Thyroid gland (tissue), 4 donors: ENCODE data around the gene PRR12. TPM values are rescaled to one million over a fixed set of nuclear protein-coding genes. Genes with fewer than 3 reads are reported as not detected.

Experiments
- DNase-seq, 2 donors: peaks; one replicate each; pipeline ENCODE4 v3.0.0-alpha.2; 2019
- H3K27ac ChIP-seq, 3 donors: fragments of 200-600 bp; sonication (generic); 1 replicate in 2 of 3; 2 replicates in 1 of 3; pipeline ENCODE4 v1.5.1; 2016 to 2019; ENCODE audit warnings: mild to moderate bottlenecking in 1 of 3, moderate library complexity in 1 of 3
- H3K27me3 ChIP-seq: fragments of 200-600 bp; sonication (generic); one replicate; pipeline ENCODE4 v1.5.1; 2019
- H3K36me3 ChIP-seq, 2 donors: fragments of 200-600 bp; sonication (generic); one replicate each; pipeline ENCODE4 v1.5.1; 2016 to 2019
- H3K4me1 ChIP-seq, 2 donors: fragments of 200-600 bp; sonication (generic); one replicate each; pipeline ENCODE4 v1.5.1; 2017 to 2019
- H3K4me3 ChIP-seq, 3 donors: fragments of 200-600 bp; sonication (generic); replicated peaks in 1 of 3; 1 replicate in 2 of 3; 2 replicates in 1 of 3; pipeline ENCODE4 v1.5.1; 2016; ENCODE audit warnings: mild to moderate bottlenecking in 1 of 3
- H3K9me3 ChIP-seq: fragments of 200-600 bp; sonication (generic); one replicate; pipeline ENCODE4 v1.5.1; 2017
- POLR2A ChIP-seq, 2 donors: fragments of 450-650 bp; IDR thresholded peaks; one replicate each; pipeline ENCODE4 v1.6.1; 2017; ENCODE audit warnings: antibody characterized with exemption in 2 of 2, mild to moderate bottlenecking in 2 of 2, moderate library complexity in 1 of 2
- WGBS, 2 donors: methylation state at CpG; one replicate each; pipeline ENCODE4 v1.1.5; 2017; 5-methylcytosine and 5-hydroxymethylcytosine counted together
- intact Hi-C: fragments of 100-400 bp; cut with DNase I; formaldehyde crosslinking; loops from one replicate; pipeline ENCODE4 v1.15.1; 2023
- total RNA-seq, 4 donors: library from RNA; depleted of rRNA; stranded (reverse); fragments of >200 nt; gene quantifications; one replicate each; pipeline ENCODE4 v1.2.3, GENCODE V29; 2016
- TF ChIP-seq, protein P1 (sequence below), 6 experiments: fragments of 200-600 bp in 3 of 6; fragments of 450-650 bp in 3 of 6; sonication (generic) in 3 of 6; IDR thresholded peaks; one replicate each; pipeline ENCODE4 v1.5.1; 2016 to 2019; ENCODE audit warnings: antibody characterized with exemption in 6 of 6, mild to moderate bottlenecking in 2 of 6, inconsistent platforms in 1 of 6, moderate library complexity in 1 of 6

The PRR12 gene
- total RNA-seq, 4 donors from 2014 or later, result 7.3 to 15.6 (median 12.4) TPM

DNA sequence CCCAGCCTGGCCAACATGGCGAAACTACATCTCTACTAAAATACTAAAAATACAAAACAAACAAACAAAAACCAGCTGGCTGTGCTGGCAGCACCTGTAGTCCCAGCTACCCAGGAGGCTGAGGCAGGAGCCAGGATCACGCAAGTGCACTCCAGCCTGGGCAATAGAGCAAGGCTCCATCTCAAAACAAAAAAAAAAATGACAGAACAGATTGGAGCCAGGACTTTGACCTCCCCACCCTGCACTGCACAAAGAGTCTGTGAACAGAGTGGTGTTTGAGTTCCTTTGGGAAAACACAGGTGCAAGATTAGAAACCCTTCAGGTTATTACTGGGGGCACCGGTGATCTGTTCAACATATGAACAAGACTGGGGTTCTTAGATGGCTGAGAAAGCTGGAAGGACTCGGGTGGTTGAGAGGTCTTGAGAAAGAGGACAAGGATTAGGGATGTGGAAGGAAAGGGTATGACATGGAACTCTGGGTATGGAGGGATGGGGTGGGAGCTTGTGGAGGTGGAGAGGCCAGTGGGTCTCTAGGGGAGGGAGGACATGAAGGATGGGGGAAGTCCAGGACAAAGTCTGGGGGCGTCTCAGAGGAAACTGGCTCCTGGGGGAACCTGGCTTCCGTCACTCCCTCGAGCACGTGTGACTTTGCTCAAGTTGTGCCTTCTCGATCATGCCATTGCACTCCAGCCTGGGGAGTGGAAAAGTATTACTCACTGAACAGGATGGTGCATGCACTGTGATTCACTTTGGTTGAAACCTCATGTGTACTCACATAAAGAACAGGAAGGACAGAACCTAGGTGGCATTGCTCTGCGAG is 37.3 kb upstream of the PRR12 start:
- no peak overlapping the region for H3K27ac ChIP-seq
- no peaks in the 10 kb centered on the region for H3K9me3 ChIP-seq
- 85 to 87% methylated on average over 10 of the region's 10 CpGs for WGBS, 2 donors
- TF ChIP-seq, protein P1, sequence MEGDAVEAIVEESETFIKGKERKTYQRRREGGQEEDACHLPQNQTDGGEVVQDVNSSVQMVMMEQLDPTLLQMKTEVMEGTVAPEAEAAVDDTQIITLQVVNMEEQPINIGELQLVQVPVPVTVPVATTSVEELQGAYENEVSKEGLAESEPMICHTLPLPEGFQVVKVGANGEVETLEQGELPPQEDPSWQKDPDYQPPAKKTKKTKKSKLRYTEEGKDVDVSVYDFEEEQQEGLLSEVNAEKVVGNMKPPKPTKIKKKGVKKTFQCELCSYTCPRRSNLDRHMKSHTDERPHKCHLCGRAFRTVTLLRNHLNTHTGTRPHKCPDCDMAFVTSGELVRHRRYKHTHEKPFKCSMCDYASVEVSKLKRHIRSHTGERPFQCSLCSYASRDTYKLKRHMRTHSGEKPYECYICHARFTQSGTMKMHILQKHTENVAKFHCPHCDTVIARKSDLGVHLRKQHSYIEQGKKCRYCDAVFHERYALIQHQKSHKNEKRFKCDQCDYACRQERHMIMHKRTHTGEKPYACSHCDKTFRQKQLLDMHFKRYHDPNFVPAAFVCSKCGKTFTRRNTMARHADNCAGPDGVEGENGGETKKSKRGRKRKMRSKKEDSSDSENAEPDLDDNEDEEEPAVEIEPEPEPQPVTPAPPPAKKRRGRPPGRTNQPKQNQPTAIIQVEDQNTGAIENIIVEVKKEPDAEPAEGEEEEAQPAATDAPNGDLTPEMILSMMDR (IDR thresholded peaks at IDR 0.05), result no peak
- no peak for TF ChIP-seq POLR2A (IDR thresholded peaks at IDR 0.05)
- H3K4me1 ChIP-seq, result peaks cover 0 to 7% of the 10 kb centered on the region in 2 donors
- H3K4me3 ChIP-seq, result no peak overlapping the region
- H3K36me3 ChIP-seq, result peaks cover 18 to 25% of the 10 kb centered on the region in 2 donors
- intact Hi-C loops, result no loop called here
- no peak for DNase-seq
- no peaks in the 10 kb centered on the region for H3K27me3 ChIP-seq

DNA sequence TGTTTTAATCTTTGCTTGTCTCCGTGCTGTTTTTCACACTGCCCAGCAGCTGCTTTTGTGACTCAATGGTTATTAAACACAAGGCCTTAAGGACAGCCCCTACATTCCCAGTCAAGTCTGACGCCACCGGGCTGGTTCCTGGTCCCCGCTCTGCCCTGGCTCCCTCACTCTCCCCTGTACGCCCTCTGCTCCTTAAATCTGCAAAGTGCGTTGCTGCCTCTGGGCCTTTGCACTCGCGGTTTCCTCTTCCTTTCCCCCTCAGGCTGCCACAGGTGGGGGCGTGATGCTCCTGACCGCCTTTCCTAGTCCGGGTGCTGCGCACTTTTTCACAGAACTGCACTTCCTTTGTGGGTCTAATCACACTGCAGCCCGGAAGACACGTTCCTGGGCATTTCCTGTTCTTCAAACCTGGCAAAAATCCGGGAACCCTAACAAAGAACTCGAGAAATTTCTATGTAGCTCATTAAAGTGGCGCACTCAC is 36.2 kb upstream of the PRR12 start:
- intact Hi-C loops, result no loop called here
- 77 to 83% methylated on average over 17 of the region's 17 CpGs for WGBS, 2 donors
- TF ChIP-seq POLR2A (IDR thresholded peaks at IDR 0.05), result no peak
- TF ChIP-seq, protein P1 (IDR thresholded peaks at IDR 0.05), result no peak
- H3K36me3 ChIP-seq, result peaks cover 24 to 34% of the 10 kb centered on the region in 2 donors
- no peak overlapping the region for H3K4me3 ChIP-seq
- DNase-seq, result peak in 1 of 2 donors; percentile 15
- peak overlapping the region in 2 of 3 donors; percentile 24 to 66 for H3K27ac ChIP-seq
- peaks cover 0 to 7% of the 10 kb centered on the region in 2 donors for H3K4me1 ChIP-seq
- no peaks in the 10 kb centered on the region for H3K9me3 ChIP-seq
- no peaks in the 10 kb centered on the region for H3K27me3 ChIP-seq

DNA sequence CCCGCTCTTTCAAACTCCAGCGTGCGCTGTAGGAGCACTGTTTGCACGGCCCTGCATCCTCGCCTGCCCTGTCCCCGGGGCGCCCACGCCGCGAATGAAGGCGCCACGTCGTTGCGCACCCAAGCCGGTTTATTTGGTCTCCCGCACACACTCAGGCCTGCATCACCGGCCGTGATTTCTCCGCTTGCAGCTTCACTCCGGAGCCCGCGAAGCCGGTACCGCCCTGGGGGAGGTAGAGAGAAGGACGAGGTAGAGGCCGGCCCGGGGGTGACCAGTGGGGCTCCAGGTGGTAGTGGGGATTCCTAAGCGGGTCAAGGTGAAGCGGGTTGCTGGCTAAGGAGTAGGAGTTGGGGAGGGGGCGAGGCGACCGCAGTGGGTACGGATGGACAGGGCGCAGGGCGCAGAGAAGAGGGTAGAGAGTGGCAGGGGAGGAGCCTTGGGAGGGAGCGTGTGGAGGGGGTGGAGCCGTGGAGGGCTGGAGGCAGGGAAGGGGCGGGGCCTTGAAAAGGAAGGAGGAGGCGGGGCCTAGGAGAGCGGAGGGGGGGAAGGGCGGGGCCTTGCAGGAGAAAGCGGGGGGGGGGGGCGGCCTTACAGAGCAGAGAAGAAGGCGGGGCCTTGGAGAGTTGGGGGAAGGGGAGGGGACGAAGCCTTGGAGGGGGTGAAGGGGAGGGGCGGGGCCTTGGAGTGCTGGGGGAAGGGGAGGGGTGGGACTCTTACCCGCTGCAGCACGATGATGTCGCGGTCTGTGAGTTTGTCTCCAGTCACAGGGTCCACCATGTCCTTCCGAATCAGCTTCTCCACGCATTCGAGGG is 35.2 kb upstream of the PRR12 start:
- intact Hi-C loops, result no loop called here
- no peaks in the 10 kb centered on the region for H3K9me3 ChIP-seq
- H3K27ac ChIP-seq, result peak overlapping the region in 1 of 3 donors; percentile 20
- 83 to 88% methylated on average over 47 of the region's 53 CpGs for WGBS, 2 donors
- peaks cover 0 to 7% of the 10 kb centered on the region in 2 donors for H3K4me1 ChIP-seq
- TF ChIP-seq, protein P1 (IDR thresholded peaks at IDR 0.05), result no peak
- TF ChIP-seq POLR2A (IDR thresholded peaks at IDR 0.05), result no peak
- H3K36me3 ChIP-seq, result peaks cover 27 to 35% of the 10 kb centered on the region in 2 donors
- H3K27me3 ChIP-seq, result no peaks in the 10 kb centered on the region
- peak; percentile 47 to 68 for DNase-seq
- no peak overlapping the region for H3K4me3 ChIP-seq

DNA sequence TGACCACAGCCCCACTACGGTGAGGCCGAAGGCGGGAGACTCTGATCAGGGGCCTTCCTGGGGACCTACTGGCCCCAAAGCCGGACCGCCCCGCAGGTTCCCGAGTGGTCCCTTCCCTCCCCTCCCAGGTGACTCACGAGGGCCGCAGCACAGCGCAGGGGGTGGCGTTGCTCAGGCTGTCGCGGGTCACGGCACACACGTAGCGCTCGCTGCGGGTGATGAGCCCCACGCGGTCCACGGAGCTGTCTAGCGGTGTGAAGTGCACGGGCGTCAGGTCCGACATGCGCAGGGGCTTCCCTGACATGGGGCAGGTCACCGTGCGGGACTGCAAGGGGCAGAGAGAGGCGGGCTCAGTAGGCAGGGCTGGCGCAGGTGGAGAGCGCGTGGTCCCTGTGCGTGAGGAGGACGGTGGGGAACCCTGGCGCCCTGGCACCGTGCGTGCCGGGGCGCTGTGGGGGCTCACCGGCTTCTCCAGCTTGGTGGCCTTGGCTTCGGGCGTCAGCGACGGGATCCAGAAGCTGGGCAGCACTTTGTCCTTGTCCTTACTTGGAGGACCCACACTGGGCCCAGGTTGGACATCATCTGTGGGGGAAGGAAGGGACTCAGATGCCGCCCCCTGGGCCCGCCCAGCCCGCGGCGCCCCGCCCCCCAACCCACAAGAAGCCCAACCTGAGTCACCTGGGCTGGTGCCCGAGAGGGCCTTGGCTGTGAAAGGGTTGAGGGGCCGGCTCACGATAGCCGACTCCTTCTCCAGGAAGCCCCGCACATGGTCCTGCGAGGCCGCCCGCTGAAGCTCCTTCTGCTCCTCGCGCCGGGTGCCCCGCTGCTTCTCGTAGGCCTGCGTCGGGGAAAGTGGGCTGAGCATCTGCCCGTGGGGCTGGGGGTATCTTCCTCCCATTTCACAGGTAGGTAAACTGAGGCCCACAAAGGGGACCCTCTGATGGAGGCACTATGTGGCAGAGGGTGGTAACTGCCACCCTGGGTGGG is 34.3 kb upstream of the PRR12 start:
- no peaks in the 10 kb centered on the region for H3K27me3 ChIP-seq
- no peak for DNase-seq
- H3K27ac ChIP-seq, result no peak overlapping the region
- H3K36me3 ChIP-seq, result peaks cover 27 to 35% of the 10 kb centered on the region in 2 donors
- H3K4me1 ChIP-seq, result peaks cover 0 to 7% of the 10 kb centered on the region in 2 donors
- no peak overlapping the region for H3K4me3 ChIP-seq
- WGBS, 2 donors, result 81 to 83% methylated on average over 21 to 35 of the region's 66 CpGs
- TF ChIP-seq POLR2A (IDR thresholded peaks at IDR 0.05), result no peak
- TF ChIP-seq, protein P1 (IDR thresholded peaks at IDR 0.05), result no peak
- no peaks in the 10 kb centered on the region for H3K9me3 ChIP-seq
- intact Hi-C loops, result no loop called here
